ENCODE results near the gene TNFRSF12A.

Gene TNFRSF12A

DNA sequence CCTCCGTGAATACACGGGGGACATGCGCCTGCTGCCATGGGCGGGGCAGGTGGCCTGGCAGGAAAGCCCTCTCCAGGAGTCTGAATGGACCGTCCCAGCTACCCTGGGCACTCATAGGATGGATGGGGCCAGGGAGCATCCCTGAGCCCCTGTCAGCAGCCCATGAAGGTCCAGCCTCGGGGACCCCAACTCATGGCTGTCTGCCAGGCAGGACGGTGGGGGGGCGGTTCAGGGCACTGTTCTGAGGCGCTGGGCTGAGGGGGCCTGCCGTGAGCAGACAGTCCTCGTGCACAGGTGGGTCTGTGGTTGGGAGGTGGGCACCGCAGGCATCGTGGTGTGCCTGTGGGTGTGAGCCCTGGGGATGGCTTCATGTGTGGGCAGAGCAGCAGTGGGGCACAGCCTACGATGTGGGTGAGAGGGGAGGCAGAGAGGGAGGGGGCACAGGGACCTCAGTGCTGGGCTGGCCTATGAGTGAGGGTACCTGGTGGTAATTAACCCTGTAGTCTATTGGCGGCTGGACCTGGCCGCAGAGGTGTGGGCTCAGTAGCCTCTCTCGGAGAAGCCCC is 33.5 kb upstream of the TNFRSF12A start:
- no peak for DNase-seq

DNA sequence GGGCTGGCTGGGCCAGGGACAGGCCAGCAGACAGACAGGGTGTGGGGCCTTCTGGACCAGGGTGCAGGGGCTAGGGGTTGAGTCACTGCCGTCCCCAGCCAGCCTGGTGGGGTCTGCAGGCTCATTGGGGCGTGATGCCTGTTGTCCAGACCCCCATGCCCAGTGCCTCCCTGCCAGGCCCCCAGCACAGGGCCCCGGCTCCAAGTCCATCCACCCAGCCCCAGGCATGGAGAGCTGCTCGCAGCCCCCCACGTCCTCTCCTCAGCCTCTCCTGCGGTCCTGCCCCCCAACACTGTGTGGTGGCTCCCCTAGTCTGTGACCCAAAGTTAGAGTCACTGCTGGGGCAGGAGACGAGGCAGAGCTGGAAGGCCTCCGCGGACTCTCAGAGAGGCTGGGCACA is 32.9 kb upstream of the TNFRSF12A start:
- DNase-seq, result no peak

DNA sequence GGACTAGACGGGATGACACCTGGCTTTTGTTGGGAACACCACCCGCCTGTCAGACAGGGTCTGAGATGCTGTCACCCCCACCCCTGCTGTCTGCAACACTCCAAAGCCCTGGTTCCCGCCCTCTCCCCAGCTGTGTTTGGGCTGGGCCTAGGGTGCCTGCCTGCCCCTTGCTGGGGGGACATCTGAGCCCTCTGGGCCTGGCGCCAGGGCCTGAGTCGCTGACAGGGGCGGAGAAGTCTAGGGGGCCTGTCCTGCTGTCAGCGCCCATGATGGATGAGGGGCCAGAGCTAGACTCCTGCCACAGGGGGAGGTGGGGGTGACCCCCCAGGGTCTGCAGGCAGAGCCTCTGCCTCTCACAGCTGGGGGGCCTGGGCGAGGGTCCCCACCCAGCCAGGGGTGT is 32.3 kb upstream of the TNFRSF12A start:
- DNase-seq, result peak; percentile 76

DNA sequence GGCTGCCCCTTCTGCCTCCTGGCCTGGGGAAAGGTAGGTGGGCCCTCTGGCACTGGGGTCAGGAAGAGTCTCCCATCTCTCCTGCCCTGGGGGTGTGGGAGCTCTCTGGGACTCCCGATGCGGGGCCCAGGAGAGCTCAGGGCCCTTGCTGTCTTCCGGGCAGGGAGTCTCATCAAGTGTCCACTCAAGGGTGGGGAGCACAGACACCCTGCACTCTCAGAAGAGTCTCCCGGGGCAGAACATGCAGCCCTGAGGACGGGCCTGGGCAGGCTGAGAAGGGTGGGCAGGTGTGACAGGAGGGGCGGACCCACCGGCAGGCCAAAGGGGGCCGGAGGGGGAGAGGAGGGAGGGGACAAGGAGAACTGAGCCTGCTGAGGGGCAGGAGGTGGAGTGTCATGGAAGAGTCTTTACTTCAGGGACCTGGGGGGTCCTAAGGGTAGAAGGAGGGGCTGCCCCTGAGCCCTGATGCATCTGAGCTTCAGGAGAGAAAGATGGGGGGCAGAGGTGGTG is 31.5 kb upstream of the TNFRSF12A start:
- DNase-seq, result no peak

DNA sequence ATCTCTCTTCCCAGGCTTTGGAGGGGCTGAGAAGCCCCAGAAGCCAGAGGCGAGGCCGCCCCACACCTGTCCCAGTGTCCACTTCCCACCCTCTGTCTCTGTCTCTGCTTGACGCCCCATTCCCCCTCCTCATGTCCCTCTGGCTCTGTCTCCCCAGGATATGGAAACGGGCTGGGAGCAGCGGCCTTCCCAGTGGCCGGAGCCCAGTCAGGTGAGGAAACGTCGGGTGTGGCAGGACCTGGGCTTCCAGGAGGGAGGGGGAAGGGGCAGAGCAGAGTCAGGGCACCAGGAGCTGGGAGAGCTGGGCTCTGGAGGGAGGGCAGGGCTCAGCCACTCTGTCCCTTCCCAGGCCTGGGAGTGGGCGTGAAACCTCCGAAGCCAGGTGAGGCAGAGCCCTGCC is 29.3 kb upstream of the TNFRSF12A start:
- no peak for DNase-seq

DNA sequence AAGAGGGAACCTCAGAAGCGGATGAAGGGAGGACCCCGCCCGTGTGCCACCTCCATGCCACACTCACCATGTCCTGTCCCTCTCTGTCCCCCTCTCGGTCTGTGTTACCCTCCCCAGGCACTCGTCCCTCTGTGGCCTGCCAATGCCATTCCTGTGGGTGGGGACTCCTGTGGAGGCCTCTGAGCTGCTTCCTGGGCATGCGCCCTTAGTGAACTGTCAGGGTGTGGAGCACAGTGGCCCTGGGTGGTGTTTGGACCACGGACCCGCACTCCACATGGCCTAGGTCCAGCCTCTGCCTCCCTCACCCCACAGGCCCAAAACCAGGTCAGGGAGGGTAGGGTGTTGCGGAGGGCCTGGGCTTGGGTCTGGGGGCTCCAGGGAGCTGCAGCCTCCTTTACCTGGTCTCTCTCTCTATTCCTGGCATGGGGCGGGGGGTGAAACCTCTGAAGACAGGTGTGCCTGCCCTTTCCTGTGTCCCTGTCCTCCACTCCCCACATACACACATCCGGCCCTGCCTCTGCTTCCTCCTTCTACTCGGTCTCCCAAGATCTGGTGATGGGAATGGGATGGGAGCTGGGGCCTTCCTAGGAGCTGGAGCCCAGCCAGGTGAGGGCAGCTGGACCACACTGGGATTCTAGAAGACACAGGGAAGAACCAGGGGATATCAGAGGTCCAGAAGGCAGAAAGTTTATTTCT is 28.5 kb upstream of the TNFRSF12A start:
- no peak for DNase-seq

DNA sequence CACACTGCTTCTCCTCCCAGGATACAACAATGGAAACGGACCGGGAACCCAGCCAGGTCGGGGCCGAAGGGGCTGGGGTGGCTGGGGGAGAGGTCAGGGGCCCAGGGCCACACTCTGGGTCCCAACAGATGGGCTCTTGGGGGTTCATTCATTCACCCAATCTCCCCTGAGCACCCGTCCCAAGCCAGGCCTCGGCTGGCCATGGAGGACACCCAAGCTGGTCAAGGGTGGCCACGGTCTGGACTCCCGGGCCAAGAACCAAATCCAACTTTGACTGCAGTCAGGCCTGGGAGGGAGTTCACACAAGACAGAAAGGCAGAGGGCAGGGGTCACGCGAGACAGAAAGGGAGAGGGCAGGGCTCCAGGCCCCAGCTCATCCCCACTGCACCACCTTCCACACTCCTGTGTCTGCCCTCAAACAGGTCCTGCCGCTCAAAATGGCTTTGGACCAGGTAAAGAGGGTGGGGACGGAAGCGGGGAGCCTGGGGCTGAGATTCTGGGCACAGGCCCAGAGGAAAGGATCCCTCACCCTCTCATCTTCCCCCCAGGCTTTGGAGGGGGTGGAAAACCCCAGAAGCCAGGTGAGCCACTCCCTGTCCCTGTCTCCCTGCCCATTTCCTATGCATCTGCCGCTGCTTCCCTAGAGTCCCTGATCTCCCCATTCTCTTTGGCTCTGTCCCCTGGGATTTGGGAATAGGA is 27.6 kb upstream of the TNFRSF12A start:
- no peak for DNase-seq

DNA sequence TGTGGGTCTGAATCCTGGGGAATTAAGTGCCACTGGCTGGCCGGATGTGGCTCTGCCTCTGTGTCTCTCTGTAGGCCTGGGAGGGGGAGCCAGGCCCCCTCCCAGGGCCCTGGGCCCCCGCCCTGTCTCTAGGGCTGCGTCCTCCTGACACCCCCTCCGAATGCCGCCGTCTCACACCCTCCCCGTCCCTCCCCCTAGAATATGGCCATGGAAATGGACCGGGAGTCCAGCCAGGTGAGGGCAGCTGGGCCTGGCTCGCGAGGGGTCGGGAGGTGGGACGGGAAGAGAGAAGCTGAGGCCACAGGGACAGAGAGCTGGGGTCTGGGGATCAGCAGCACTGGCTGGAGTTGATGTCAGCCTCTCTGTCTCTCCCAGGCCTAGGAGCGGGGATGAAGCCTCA is 23.9 kb upstream of the TNFRSF12A start:
- no peak for DNase-seq

DNA sequence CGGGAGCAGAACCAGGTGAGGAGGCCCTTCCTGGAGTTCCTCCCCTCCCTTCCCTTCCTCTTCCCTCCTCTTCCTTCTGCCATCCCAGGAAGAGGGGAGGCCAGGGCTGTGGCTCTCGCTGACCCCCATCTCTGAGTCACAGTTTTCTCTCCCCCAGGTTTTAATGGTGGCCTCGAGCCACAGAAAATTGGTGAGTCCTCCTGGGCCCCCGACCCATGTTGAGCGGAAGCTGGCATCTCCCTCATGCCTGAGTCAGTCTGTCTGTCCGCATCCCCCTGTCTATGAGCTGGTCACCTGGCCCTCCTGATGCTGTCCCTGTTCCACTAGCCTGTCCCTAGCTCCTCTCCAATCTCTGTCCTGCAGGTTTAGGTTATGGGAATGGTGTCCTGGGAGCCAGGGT is 20.2 kb upstream of the TNFRSF12A start:
- no peak for DNase-seq

DNA sequence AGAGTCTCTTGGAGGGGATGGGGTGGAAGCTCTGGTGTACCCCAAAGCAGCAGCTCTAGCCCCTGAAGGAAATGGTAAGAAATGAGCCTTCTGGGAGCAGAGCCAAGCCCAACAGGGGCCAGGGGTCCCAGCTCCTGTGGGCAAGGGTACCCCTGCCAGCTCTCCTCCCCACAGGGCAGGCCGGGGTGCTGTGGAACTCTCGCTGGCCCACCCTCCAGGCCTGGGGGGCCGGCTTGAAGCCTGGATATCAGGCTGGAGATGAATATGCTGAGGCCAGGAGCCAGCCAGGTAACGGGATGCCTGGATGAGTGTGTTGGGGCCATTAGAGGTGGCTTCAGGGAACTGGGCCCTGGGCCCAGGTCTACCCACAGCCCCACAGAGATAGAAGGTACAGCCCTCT is 19.6 kb upstream of the TNFRSF12A start:
- no peak for DNase-seq

DNA sequence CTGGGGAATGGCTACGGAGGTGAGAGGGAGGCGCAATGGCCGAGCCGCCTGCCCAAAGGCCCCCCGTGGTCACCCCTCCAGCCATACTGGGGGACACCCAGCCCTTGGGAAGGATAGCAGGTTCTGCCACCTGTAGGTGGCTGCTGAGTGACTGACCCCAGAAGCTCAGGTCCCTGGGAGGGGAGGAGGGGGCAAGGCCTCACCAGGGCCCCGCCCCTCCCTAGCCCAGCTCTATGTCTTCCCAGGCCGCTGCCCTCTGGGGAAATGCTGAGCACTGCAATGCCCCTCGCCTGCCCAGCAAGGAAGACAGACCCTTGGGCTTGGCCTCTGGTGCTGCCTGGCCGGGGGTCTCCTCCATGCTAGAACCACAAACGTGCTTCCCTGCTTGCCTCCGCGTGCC is 18.9 kb upstream of the TNFRSF12A start:
- DNase-seq, result no peak

DNA sequence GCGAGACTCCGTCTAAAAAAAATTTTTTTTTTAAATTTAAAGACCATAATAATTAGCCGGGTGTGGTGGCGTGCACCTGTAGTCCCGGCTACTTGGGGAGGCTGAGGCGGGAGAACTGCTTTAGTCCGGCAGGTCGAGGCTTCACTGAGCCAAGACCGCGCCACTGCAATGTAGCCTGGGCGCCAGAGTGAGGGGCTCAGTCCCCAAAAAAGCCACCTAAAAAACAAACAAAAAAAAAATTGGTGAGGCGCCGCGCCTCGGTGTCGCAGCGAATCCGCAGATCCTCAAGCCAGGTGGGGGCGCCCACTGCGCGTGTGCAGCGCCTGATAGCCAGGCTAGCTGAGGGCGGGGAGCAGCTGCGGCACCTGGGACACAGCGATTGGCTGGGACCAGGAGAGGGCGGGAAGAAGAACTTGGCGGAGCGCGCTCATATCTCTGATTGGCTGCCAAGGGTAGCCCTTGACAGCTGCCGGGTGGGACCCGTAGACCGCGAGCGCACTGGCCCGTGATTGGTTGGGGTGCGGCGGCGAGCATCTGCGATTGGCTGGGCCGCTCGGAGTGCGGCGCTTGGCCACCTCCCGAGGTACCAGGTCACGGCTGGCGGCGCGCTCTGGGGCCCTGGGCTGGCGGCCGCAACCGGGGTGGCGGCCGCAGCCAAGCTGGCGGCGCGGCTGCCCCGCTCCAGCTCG is 16.4 kb upstream of the TNFRSF12A start:
- peak; percentile 95 for DNase-seq

DNA sequence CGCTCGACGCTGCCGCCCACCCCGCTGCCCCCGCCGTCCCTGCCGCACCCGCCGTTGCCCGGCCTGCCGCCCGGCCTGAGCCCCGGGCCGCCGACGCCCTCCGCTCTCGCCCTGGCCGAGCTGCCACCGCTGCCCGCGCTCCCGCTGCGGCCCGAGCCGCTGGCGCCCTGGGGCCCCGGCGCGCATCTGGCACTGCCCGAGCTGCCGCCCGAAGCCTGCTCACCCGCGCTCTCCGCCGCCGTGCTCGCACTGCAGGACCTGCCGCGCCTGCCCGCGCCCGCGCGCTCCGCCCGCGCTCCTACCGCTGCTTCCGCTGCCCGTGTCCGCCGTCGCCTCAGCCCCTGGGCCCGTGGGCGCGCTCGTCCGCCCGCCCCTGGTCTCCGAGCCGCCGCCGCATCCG is 15.8 kb upstream of the TNFRSF12A start:
- no peak for DNase-seq

DNA sequence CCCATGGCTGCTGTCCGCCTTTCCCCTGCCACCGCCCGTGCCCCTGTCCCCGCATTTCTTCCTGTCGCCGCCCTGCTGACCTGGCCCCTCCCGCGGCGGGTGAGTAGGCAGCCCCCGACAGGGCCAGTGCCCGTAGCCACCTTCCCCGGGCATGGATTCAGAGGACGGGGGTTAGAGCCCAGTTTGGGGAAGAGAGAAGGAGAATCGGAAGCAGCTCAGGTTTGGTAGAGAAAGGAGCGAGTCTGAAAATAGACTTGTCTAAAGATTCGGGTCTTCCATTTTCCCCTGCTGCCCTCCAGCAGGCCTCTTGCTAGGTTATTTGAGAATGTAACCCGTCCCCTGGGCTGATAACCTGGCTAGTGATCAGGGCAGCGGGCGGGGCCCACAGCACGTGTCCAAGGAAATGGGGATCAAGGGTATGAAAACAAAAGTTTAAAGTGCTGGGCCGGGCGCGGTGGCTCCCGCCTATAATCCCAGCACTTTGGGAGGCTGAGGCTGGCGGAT is 15.3 kb upstream of the TNFRSF12A start:
- DNase-seq, result no peak

DNA sequence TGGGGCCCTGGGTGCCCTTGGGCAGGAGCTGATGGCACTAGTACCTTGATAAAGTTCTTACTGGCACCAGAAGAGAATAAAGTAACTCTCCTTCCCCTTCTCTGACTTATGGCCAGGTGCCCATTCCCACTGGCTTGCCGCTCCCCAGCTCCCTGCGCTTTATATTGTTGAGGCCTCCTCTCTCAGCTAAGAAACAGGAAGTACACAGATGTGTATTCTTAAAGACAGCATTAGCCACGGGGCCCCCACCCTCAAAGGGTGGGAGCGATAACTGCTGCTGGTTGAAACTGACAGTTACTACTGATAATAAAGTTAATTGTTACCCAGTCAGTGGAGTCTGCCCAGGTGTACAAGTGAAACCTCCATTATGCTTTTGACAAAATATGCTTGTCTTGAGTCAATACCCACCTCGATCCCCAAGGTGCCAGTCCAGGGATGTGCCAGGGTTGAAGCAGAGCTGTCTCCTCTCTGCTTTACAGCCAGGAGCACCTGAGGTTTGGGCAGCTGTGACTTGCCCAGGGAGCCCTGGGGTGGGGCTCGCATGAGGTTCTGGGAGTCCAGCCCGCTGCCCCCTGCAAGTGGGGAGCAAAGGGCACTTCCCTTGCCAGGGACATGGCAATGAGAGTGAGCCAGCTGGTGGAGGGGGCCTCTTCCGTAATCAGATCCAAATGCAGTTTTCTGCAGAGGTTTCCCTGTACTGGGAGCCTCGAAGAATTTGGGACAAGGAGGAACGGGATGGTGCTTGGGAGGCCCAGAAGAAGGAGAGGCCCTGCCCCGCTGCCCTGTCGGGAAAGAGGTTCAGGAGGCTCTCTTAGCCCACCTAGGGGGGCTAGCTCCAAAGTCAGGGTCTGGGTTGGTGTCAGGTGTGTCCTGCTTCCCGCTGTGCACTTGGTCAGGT is 12.9 kb upstream of the TNFRSF12A start:
- no peak for DNase-seq

DNA sequence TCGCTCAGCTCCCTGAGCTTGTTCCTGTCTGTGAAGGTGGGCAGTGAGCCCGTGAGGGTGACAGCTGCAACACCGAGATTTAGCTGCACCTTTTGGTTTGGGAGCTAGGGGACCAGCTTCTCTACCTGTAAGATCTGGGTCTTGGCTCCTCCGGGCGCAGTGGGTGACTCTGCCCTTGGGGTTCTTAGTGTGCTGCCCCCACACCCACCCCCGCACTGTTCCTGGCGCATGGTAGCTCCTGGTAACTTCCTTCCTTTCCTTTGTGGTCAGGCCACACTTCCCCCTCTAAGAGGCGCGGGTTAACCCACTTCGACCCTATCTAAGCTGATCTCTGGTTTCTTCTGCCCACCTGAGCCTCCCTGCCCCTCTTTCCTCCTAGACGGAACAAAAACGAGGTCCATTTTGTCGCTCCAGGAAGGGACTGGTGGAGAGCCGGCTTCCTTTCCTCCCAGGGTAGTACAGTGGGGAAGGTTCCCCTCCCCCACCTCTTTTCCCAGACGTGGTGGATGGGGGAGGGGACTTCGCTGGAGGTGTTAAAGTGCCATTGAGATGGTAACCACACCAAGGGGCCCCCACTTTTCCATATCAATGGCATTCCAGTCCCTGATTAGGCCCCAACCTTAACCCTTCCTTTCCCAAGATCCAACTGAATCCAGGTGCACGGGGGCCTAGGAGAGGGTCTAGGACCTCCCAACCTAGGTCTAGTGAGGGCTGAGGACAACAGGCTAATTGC is 12.0 kb upstream of the TNFRSF12A start:
- DNase-seq, result no peak

DNA sequence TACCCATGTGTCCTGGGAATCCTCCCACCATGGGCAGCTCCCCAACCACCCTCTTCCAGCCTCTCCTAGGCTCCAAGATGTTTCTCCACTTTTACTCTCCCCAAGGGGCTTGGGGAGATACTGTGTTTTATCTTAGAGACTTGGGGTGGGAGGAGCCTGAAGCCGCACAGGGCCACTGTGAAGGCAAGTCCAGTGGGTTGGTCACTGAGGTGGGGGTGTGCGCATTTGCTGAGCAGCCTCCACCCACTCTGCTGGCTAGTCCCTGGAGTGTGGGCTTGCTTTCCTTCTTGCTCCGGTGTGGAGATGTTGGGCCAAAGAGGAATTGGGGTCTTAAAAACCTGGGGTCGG is 11.5 kb upstream of the TNFRSF12A start:
- no peak for DNase-seq

DNA sequence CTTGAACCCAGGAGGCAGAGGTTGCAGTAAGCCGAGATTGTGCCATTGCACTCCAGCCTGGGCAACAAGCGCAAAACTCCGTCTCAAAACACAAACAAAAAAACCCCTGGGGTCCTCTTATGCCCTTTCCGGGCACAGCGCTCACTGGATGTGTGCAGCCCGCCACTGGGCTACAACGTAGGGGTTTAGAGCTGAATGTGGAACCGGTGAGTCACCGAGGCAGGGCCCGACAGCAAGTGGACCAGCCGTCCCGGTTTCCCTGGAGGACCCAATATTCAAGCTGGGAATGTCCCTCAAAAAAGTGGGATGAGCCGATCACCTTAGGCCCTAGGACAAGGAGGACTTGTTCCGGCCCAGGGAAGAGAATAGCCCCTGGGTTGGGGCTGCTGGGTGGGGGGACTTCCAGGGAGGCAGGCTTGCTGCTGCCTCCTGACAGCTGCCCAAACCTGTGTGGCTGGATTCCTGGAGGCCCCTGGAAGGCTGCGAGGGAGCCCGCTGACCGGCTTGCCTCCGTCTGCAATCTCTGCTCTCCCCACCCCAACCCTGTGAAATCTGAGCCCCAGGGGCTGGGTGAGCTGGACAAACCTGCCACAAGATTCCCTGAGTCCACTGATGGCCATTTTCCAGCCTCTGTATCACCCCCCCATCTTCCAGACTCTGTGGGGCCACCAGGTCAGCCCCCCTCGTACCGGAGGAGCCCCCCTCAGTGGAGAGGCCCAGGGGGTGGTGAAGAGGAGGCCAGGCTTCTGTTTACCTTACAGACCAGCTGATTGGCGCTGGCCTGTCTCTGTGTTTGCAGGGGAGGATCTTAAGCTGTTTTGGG is 10.4 kb upstream of the TNFRSF12A start:
- no peak for DNase-seq

DNA sequence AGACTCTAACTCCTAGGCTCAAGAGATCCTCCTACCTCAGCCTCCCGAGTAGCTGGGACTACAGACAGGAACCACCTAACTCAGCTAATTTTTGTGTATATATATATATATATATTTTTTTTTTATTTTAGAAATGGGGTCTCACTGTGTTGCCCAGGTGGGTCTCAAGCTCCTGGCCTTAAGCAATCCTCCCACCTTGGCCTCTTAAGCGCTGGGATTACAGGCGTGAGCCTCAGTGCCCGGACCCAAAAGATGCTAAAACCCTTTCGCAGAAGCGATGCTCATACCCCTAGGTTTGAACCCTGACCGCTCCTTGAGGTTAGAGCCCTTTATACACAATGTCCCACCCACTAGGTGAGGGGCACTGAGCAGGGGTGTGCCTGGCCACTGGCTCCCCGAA is 9.7 kb upstream of the TNFRSF12A start:
- DNase-seq, result no peak

DNA sequence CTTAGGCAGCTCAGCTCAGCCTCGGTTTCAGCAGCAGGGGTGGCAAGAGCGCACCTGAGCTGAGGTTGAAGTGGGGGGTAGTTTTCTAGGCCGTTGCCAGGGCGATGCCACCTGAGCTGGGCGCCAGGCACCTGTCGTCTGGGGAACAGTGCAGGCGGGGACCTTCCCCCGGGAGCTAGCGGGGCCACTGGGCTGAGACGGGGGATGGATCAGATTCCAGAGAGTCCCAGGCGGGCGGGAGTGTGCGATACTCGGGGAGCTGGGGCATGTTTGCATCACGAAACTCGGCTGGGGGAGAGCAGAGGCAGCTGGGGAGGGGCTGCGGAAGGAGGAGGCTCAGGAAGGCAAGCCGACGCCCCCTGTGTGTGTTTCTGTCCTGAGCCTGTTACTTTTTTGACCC is 7.9 kb upstream of the TNFRSF12A start:
- DNase-seq, result no peak

All from NCI-H1694 (cell line).